HepG2 (cell line): ENCODE results near the gene SLC9A8. TPM values are rescaled to one million over a fixed set of nuclear protein-coding genes. Genes with fewer than 3 reads are reported as not detected.

Source experiments
- ATAC-seq: fragments of 200-7000 bp; cut with Tn5 transposase; 3 replicates; pipeline ENCODE4 v1.9.1; 2020; ENCODE audit warnings: mild to moderate bottlenecking, moderate library complexity
- BruUV-seq: library from RNA; stranded (reverse); fragments of 400-500 nt; replicated peaks from 2 replicates; lab custom pipeline; 2021; lab: Mats Ljungman, UMichigan
- CTCF ChIA-PET: fragments of 300-600 bp; formaldehyde crosslinking; extraction: SDS; loops from one replicate; lab custom pipeline; 2021; ENCODE audit warnings: low total read pairs, inconsistent platforms, low intra/inter-chr PET ratio; lab: Yijun Ruan, JAX
- POLR2A ChIA-PET: fragments of 350-600 bp; sonication (Branson Sonifier 250); formaldehyde crosslinking; loops from one replicate; lab custom pipeline; 2020; ENCODE audit warnings: antibody characterized with exemption, inconsistent platforms; lab: Yijun Ruan, JAX
- DNase-seq: peaks from one replicate; pipeline ENCODE4 v3.0.0-alpha.2; 2015; ENCODE audit warnings: low spot score
- FAIRE-seq: peaks from 3 replicates; lab custom pipeline; 2011; peaks lifted over from hg19 to GRCh38; lab: Jason Lieb, UNC
- H2AFZ ChIP-seq: one replicate; pipeline ENCODE4 v1.6.1; 2011; ENCODE audit warnings: low read length, inconsistent platforms
- H3K27ac ChIP-seq: fragments of 300-600 bp; 3 replicates; pipeline ENCODE4 v1.8.0; 2011; ENCODE audit warnings: mixed run types, mild to moderate bottlenecking, mixed read lengths, low read length, inconsistent platforms; ENCODE audit not compliant: insufficient read depth; ENCODE audit errors: extremely low read length
- H3K27me3 ChIP-seq, 2 experiments: fragments of 200-600 bp in 1 of 2; 2 replicates in 1 of 2; 3 replicates in 1 of 2; pipeline versions ENCODE4 v1.6.0 to v1.8.0; 2011; ENCODE audit warnings: low read length in 2 of 2, mild to moderate bottlenecking in 2 of 2, moderate library complexity in 2 of 2, inconsistent platforms in 1 of 2; ENCODE audit not compliant: insufficient read depth in 2 of 2, control insufficient read depth in 1 of 2
- H3K36me3 ChIP-seq, 2 experiments: fragments of 200-600 bp in 1 of 2; replicated peaks in 1 of 2; 2 replicates in 1 of 2; 3 replicates in 1 of 2; pipeline versions ENCODE4 v1.5.1 to v1.8.0; 2011; ENCODE audit warnings: low read length in 2 of 2, inconsistent platforms in 1 of 2; ENCODE audit not compliant: insufficient read depth in 2 of 2, control insufficient read depth in 1 of 2
- H3K4me1 ChIP-seq: 2 replicates; pipeline ENCODE4 v1.5.1; 2012; ENCODE audit warnings: low read length, inconsistent platforms; ENCODE audit not compliant: insufficient read depth
- H3K4me2 ChIP-seq: 2 replicates; pipeline ENCODE4 v1.6.0; 2011; ENCODE audit warnings: low read depth, low read length, inconsistent platforms
- H3K4me3 ChIP-seq, 3 experiments: fragments of 200-600 bp in 1 of 3; sonication (generic), shearing (Covaris generic) in 1 of 3; replicated peaks in 1 of 3; 2 replicates each; pipeline ENCODE4 v1.5.1; 2011 to 2016; ENCODE audit warnings: low read length in 3 of 3, inconsistent platforms in 2 of 3, low read depth in 2 of 3, mild to moderate bottlenecking in 2 of 3, control low read depth in 1 of 3, mixed read lengths in 1 of 3; ENCODE audit not compliant: insufficient read depth in 1 of 3
- H3K79me2 ChIP-seq: one replicate; pipeline ENCODE4 v1.6.1; 2011; ENCODE audit warnings: low read length, inconsistent platforms; ENCODE audit not compliant: insufficient read depth
- H3K9ac ChIP-seq: 2 replicates; pipeline ENCODE4 v1.6.0; 2011; ENCODE audit warnings: mild to moderate bottlenecking, low read depth, low read length, inconsistent platforms; ENCODE audit not compliant: insufficient read depth
- H3K9me3 ChIP-seq: 2 replicates; pipeline ENCODE4 v1.5.1; 2012; ENCODE audit warnings: mild to moderate bottlenecking, low read length
- H4K20me1 ChIP-seq: 2 replicates; pipeline ENCODE4 v1.6.0; 2011; ENCODE audit warnings: inconsistent platforms, mild to moderate bottlenecking, low read length, moderate library complexity; ENCODE audit not compliant: insufficient read depth
- ARNTL ChIP-seq: sonication (generic); formaldehyde crosslinking; IDR thresholded peaks from 2 replicates; pipeline ENCODE4 v1.4.0; 2020; ENCODE audit warnings: mild to moderate bottlenecking, missing genetic modification reagents
- DR1 ChIP-seq: sonication (generic); formaldehyde crosslinking; IDR thresholded peaks from 2 replicates; pipeline ENCODE4 v1.8.0; 2021; ENCODE audit warnings: mild to moderate bottlenecking, missing genetic modification reagents, inconsistent platforms
- HDAC6 ChIP-seq: fragments of 200-600 bp; sonication (generic); IDR thresholded peaks from 2 replicates; pipeline ENCODE4 v1.7.0; 2017; ENCODE audit warnings: mild to moderate bottlenecking, antibody characterized with exemption, low read length, low read depth
- JUND ChIP-seq: sonication (generic); formaldehyde crosslinking; IDR thresholded peaks from 2 replicates; pipeline ENCODE4 v1.8.0; 2022; ENCODE audit warnings: mild to moderate bottlenecking, missing genetic modification reagents
- NFKB2 ChIP-seq: sonication (generic); formaldehyde crosslinking; IDR thresholded peaks from 2 replicates; pipeline ENCODE4 v1.4.0; 2020; ENCODE audit warnings: missing genetic modification reagents, borderline replicate concordance
- POLR2A ChIP-seq, 2 experiments: IDR thresholded peaks; 2 replicates each; pipeline ENCODE4 v1.6.1; 2011; ENCODE audit warnings: low read depth in 2 of 2, low read length in 2 of 2, mild to moderate bottlenecking in 1 of 2, moderate library complexity in 1 of 2; ENCODE audit not compliant: insufficient read depth in 1 of 2
- RBM22 ChIP-seq: fragments of 200-400 bp; formaldehyde crosslinking; optimal IDR thresholded peaks from 2 replicates; pipeline ENCODE3; 2017; ENCODE audit warnings: mild to moderate bottlenecking, low read length, moderate library complexity
- RCOR2 ChIP-seq: IDR thresholded peaks from 2 replicates; pipeline ENCODE4 v1.6.1; 2016; ENCODE audit warnings: missing biosample characterization, missing genetic modification reagents
- TCF7L2 ChIP-seq: IDR thresholded peaks from 2 replicates; pipeline ENCODE4 v1.6.1; 2011; ENCODE audit warnings: mild to moderate bottlenecking, low read depth, low read length, moderate library complexity
- TEAD2 ChIP-seq: sonication (generic); formaldehyde crosslinking; IDR thresholded peaks from 2 replicates; pipeline ENCODE4 v1.9.0; 2021; ENCODE audit warnings: missing genetic modification reagents
- TMF1 ChIP-seq: sonication (generic); formaldehyde crosslinking; IDR thresholded peaks from 2 replicates; pipeline ENCODE4 v1.8.1; 2022; ENCODE audit warnings: low read depth, missing genetic modification reagents
- ZNF10 ChIP-seq: sonication (generic); formaldehyde crosslinking; IDR thresholded peaks from 2 replicates; pipeline ENCODE4 v1.4.0; 2020; ENCODE audit warnings: mild to moderate bottlenecking, low read depth, missing genetic modification reagents, borderline replicate concordance
- ZNF530 ChIP-seq: sonication (generic); formaldehyde crosslinking; IDR thresholded peaks from 2 replicates; pipeline ENCODE4 v1.5.0; 2020; ENCODE audit warnings: low read depth, mild to moderate bottlenecking, missing genetic modification reagents
- ZNF550 ChIP-seq: sonication (generic); formaldehyde crosslinking; IDR thresholded peaks from 2 replicates; pipeline ENCODE4 v1.4.0; 2020; ENCODE audit warnings: mild to moderate bottlenecking, missing genetic modification reagents, borderline replicate concordance
- ZNF607 ChIP-seq: sonication (generic); formaldehyde crosslinking; IDR thresholded peaks from 2 replicates; pipeline ENCODE4 v1.5.1; 2020; ENCODE audit warnings: missing genetic modification reagents, mild to moderate bottlenecking, borderline replicate concordance
- ZNF737 ChIP-seq: sonication (generic); formaldehyde crosslinking; IDR thresholded peaks from 2 replicates; pipeline ENCODE4 v1.5.0; 2020; ENCODE audit warnings: missing genetic modification reagents, mild to moderate bottlenecking, borderline replicate concordance
- WGBS: methylation state at CpG from one replicate; pipeline ENCODE4 v1.1.6; 2017; ENCODE audit warnings: low lambda C conversion rate; 5-methylcytosine and 5-hydroxymethylcytosine counted together
- in situ Hi-C: cut with HindIII; loops from 2 replicates; pipeline ENCODE4 v1.10.0; 2017; ENCODE audit warnings: low pct_unique_long_range_greater_than_20kb; ENCODE audit not compliant: extremely low pct_ligation_motif_present
- intact Hi-C: fragments of 100-400 bp; cut with micrococcal nuclease; formaldehyde crosslinking; loops from one replicate; pipeline ENCODE4 v1.10.0; 2022; ENCODE audit not compliant: unreplicated experiment
- polyA plus RNA-seq, 8 experiments: library from polyadenylated mRNA; depleted of rRNA in 3 of 8; stranded (reverse) in 7 of 8; unstranded in 1 of 8; fragments of >200 nt; fragmentation: Illumina TruSeq in 4 of 8; extraction: Trizol in 4 of 8; gene quantifications; 2 replicates each; pipeline versions ENCODE4 v1.2.1 to v1.2.3, GENCODE V29; 2011 to 2016; ENCODE audit warnings: low read depth in 4 of 8, missing spikeins in 1 of 8, mixed read lengths in 1 of 8; ENCODE audit not compliant: insufficient read depth in 1 of 8
- total RNA-seq, 5 experiments: library from RNA; depleted of rRNA; stranded (reverse); fragments of >200 nt; fragmentation: Illumina TruSeq; extraction: Trizol; gene quantifications; 2 replicates each; pipeline ENCODE4 v1.2.3, GENCODE V29; 2016; ENCODE audit warnings: low read depth in 1 of 5
- TF ChIP-seq, protein P1 (sequence below): sonication (generic); formaldehyde crosslinking; IDR thresholded peaks from 2 replicates; pipeline ENCODE4 v1.9.0; 2021; ENCODE audit warnings: missing genetic modification reagents, mild to moderate bottlenecking, borderline replicate concordance
- TF ChIP-seq, protein P2 (sequence below): sonication (generic); formaldehyde crosslinking; IDR thresholded peaks from 2 replicates; pipeline ENCODE4 v1.4.0; 2020; ENCODE audit warnings: missing genetic modification reagents

The SLC9A8 gene
- total and polyA plus RNA-seq, 2 of the 13 experiments (the other 11 are each of a cell fraction or from before 2014, with no cell fraction given) = 4.1 to 7.4 TPM

DNA sequence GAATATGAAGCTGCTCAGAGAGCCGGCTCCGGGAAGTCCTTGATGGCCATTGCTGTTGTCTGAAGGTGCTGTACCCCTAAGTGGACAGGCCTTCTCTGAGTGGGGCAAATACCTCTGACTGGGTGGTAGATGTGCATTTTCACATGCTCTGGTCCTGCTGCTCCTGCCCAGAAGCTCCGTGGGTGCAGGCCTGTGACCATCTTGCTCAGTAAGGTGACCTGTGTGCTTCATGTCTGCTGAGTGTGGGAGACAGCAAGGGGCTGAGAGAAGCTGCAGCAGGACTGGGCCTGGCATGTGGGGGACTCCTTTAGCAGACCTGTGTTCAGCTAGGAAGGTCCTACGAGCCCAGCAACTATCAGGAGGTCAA lies 97.7 kb downstream of the SLC9A8 start:
- POLR2A ChIA-PET = interaction anchor here (1.1 kb wide), 1 partner anchor 25 kb away, joined by 4 read pairs; the partner anchor contains the start of gene RNF114
- Histone ChIP-seq H3K36me3 (peaks cover 31 to 46% of the 10 kb centered on the region in 2 experiments), H2AFZ (no peak overlapping the region), H3K9ac (peak overlapping the region; percentile 8; the same call in 1 of the 2 replicates), H3K27me3 (no peaks in the 10 kb centered on the region; a peak in 1 of 5 replicates), H3K27ac (peak overlapping the region; percentile 28), H3K4me2 (no peak overlapping the region), H3K79me2 (peaks cover 61% of the 10 kb centered on the region), H3K4me1 (peaks cover 51% of the 10 kb centered on the region), H4K20me1 (no peaks in the 10 kb centered on the region), H3K9me3 (no peaks in the 10 kb centered on the region), H3K4me3 (no peak overlapping the region)
- TF ChIP-seq ZNF550 (CRISPR knock-in tag) = 0 out of 2 replicates have a peak, but pooled peaks have one; percentile 91
- TF ChIP-seq DR1 (CRISPR knock-in tag) = no peak
- TF ChIP-seq ZNF737 (CRISPR knock-in tag) = 0 out of 2 replicates have a peak, but pooled peaks have one; percentile 35
- TF ChIP-seq, protein P1, sequence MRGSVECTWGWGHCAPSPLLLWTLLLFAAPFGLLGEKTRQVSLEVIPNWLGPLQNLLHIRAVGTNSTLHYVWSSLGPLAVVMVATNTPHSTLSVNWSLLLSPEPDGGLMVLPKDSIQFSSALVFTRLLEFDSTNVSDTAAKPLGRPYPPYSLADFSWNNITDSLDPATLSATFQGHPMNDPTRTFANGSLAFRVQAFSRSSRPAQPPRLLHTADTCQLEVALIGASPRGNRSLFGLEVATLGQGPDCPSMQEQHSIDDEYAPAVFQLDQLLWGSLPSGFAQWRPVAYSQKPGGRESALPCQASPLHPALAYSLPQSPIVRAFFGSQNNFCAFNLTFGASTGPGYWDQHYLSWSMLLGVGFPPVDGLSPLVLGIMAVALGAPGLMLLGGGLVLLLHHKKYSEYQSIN = no peak
- no peak for TF ChIP-seq TEAD2 (CRISPR knock-in tag)
- TF ChIP-seq, protein P2, sequence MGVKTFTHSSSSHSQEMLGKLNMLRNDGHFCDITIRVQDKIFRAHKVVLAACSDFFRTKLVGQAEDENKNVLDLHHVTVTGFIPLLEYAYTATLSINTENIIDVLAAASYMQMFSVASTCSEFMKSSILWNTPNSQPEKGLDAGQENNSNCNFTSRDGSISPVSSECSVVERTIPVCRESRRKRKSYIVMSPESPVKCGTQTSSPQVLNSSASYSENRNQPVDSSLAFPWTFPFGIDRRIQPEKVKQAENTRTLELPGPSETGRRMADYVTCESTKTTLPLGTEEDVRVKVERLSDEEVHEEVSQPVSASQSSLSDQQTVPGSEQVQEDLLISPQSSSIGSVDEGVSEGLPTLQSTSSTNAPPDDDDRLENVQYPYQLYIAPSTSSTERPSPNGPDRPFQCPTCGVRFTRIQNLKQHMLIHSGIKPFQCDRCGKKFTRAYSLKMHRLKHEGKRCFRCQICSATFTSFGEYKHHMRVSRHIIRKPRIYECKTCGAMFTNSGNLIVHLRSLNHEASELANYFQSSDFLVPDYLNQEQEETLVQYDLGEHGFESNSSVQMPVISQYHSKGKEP (CRISPR knock-in tag) = no peak
- no peak for TF ChIP-seq RBM22
- TF ChIP-seq NFKB2 (CRISPR knock-in tag) = 0 out of 2 replicates have a peak, but pooled peaks have one; percentile 26
- no peak for TF ChIP-seq ZNF530 (CRISPR knock-in tag)
- TF ChIP-seq TMF1 (CRISPR knock-in tag) = no peak
- no peak for TF ChIP-seq RCOR2 (CRISPR knock-in tag)
- TF ChIP-seq JUND (CRISPR knock-in tag) = no peak
- no peak for TF ChIP-seq ARNTL (CRISPR knock-in tag)
- TF ChIP-seq ZNF607 (CRISPR knock-in tag) = 0 out of 2 replicates have a peak, but pooled peaks have one; percentile 32
- TF ChIP-seq HDAC6 = no peak
- TF ChIP-seq POLR2A (IDR thresholded peaks at IDR 0.05; ENCODE audit: insufficient read depth in 1 of 2, low read depth in 2 of 2, low read length in 2 of 2) = peak in 1 of 2 experiments; percentile 8; a peak in 1 of 4 replicates
- TF ChIP-seq ZNF10 (CRISPR knock-in tag) = 0 out of 2 replicates have a peak, but pooled peaks have one; percentile 14
- TF ChIP-seq TCF7L2 = no peak
- ATAC-seq = no peak
- no peak for DNase-seq
- intact Hi-C loops = no loop called here
- WGBS = 86% methylated on average over 4 of the region's 4 CpGs
- in situ Hi-C loops = no loop called here
- CTCF ChIA-PET = interaction anchor here (2.0 kb wide), 1 partner anchor 19 kb away, joined by 11 read pairs; no protein-coding TSS in a partner anchor
- BruUV-seq = no TSS peak
- no peak for FAIRE-seq
